Gastrocnemius medialis (tissue), 4 donors: ENCODE results near the gene AK5. TPM values are rescaled to one million over a fixed set of nuclear protein-coding genes. Genes with fewer than 3 reads are reported as not detected.

Experiments used
- ATAC-seq, 2 donors: fragments of 150-250 bp; one replicate each; pipeline ENCODE4 v1.9.1; 2016
- DNase-seq, 2 donors: peaks; one replicate each; pipeline ENCODE4 v3.0.0-alpha.2; 2019
- H3K27ac ChIP-seq, 4 donors: fragments of 200-600 bp; sonication (generic); 1 replicate in 1 of 4; 2 replicates in 3 of 4; pipeline ENCODE4 v1.5.1; 2016 to 2018; ENCODE audit warnings: mild to moderate bottlenecking in 2 of 4, moderate library complexity in 1 of 4
- H3K27me3 ChIP-seq, 3 donors: fragments of 200-600 bp; sonication (generic) in 2 of 3; 1 replicate in 1 of 3; 2 replicates in 2 of 3; pipeline versions ENCODE4 v1.5.1 to v1.6.0; 2016 to 2019; ENCODE audit warnings: mild to moderate bottlenecking in 1 of 3, moderate library complexity in 1 of 3
- H3K36me3 ChIP-seq, 2 donors: fragments of 200-600 bp; sonication (generic) in 1 of 2; one replicate each; pipeline ENCODE4 v1.5.1; 2017 to 2018
- H3K4me1 ChIP-seq, 2 donors: fragments of 200-600 bp; sonication (generic) in 1 of 2; one replicate each; pipeline ENCODE4 v1.5.1; 2016 to 2017; ENCODE audit warnings: mild to moderate bottlenecking in 2 of 2
- H3K4me3 ChIP-seq, 4 donors: fragments of 200-600 bp; sonication (generic) in 3 of 4; 1 replicate in 1 of 4; 2 replicates in 3 of 4; pipeline ENCODE4 v1.5.1; 2016 to 2019; ENCODE audit warnings: mild to moderate bottlenecking in 2 of 4
- H3K9me3 ChIP-seq, 3 donors: fragments of 200-600 bp; sonication (generic) in 2 of 3; 1 replicate in 1 of 3; 2 replicates in 2 of 3; pipeline ENCODE4 v1.5.1; 2016 to 2019
- POLR2A ChIP-seq, 2 donors: fragments of 450-650 bp; IDR thresholded peaks; one replicate each; pipeline ENCODE4 v1.6.1; 2017; ENCODE audit warnings: antibody characterized with exemption in 2 of 2, mild to moderate bottlenecking in 2 of 2, moderate library complexity in 2 of 2
- in situ Hi-C, 4 donors: fragments of 200-750 bp; cut with MboI; loops; one replicate each; pipeline versions ENCODE4 v1.15.0 to v1.8.0; 2017; ENCODE audit warnings: low sequenced_read_pairs in 4 of 4
- intact Hi-C: fragments of 100-400 bp; cut with DNase I; formaldehyde crosslinking; loops from one replicate; pipeline ENCODE4 v1.15.1; 2023; ENCODE audit warnings: low total_unique reads
- total RNA-seq, 4 donors: library from RNA; depleted of rRNA; stranded (reverse); fragments of >200 nt; gene quantifications; one replicate each; pipeline versions ENCODE4 v1.1.0 to v1.2.3, GENCODE V29; 2016
- TF ChIP-seq, protein P1 (sequence below), 5 experiments: fragments of 450-650 bp in 3 of 5; fragments of 200-600 bp in 2 of 5; sonication (generic) in 2 of 5; IDR thresholded peaks in 4 of 5; conservative IDR thresholded peaks in 1 of 5; 1 replicate in 4 of 5; 2 replicates in 1 of 5; pipeline ENCODE4 v1.5.1; 2016 to 2019; ENCODE audit warnings: antibody characterized with exemption in 5 of 5, mild to moderate bottlenecking in 3 of 5, moderate library complexity in 3 of 5

The AK5 gene
- total RNA-seq, 4 donors from 2014 or later, result 0.07 to 1.8 TPM; not detected in 2

DNA sequence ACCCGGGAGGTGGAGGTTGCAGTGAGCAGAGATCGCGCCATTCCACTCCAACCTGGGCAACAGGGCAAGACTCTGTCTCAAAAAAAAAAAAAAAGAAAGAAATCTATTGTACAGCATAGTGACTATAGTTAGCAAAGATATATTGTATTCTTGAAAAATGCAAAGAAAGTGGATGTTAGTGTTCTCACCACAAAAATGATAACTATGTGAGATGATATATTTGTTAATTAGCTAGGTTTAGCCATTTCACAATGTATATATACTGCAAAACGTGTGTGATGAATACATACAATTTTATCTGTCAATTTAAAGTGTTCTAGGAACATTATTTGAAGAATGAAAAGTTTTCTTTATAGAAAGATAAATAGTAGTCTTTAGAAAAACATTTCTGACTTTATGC, 179.9 kb downstream of the AK5 start:
- Histone ChIP-seq H3K27ac (no peak overlapping the region), H3K4me1 (no peaks in the 10 kb centered on the region), H3K36me3 (no peaks in the 10 kb centered on the region), H3K9me3 (no peaks in the 10 kb centered on the region), H3K27me3 (no peaks in the 10 kb centered on the region), H3K4me3 (no peak overlapping the region)
- intact Hi-C loops (no loop called here), in situ Hi-C loops (no loop called here)
- ATAC-seq (no peak), DNase-seq (no peak)
- TF ChIP-seq, protein P1, sequence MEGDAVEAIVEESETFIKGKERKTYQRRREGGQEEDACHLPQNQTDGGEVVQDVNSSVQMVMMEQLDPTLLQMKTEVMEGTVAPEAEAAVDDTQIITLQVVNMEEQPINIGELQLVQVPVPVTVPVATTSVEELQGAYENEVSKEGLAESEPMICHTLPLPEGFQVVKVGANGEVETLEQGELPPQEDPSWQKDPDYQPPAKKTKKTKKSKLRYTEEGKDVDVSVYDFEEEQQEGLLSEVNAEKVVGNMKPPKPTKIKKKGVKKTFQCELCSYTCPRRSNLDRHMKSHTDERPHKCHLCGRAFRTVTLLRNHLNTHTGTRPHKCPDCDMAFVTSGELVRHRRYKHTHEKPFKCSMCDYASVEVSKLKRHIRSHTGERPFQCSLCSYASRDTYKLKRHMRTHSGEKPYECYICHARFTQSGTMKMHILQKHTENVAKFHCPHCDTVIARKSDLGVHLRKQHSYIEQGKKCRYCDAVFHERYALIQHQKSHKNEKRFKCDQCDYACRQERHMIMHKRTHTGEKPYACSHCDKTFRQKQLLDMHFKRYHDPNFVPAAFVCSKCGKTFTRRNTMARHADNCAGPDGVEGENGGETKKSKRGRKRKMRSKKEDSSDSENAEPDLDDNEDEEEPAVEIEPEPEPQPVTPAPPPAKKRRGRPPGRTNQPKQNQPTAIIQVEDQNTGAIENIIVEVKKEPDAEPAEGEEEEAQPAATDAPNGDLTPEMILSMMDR (IDR thresholded peaks at IDR 0.05 in 4 of 5, conservative IDR thresholded peaks at IDR 0.05 in 1 of 5), result no peak
- no peak for TF ChIP-seq POLR2A (IDR thresholded peaks at IDR 0.05)

DNA sequence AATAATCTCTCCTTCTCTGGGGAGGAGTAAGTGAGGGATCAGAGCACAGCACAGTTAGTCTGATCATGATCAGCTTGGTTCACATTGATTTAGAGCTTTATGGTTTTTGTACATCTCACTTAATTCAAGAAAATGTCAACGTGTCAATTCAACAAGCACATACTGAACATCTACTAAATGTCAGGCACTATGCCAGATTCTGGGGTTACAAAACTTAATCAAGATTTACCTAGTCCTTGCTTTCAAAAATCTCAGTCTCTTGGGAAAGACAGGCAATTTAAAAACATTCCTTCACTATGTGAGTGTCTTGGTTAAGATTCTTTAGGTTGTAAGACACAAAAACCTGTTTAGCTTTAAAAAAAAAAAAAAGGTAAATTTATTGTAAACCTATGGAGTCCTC, 181.4 kb downstream of the AK5 start:
- no peak for ATAC-seq
- DNase-seq, result no peak
- intact Hi-C loops, result no loop called here
- H3K36me3 ChIP-seq, result no peaks in the 10 kb centered on the region
- H3K4me3 ChIP-seq, result no peak overlapping the region
- H3K4me1 ChIP-seq, result no peaks in the 10 kb centered on the region
- no peak overlapping the region for H3K27ac ChIP-seq
- no peaks in the 10 kb centered on the region for H3K9me3 ChIP-seq
- H3K27me3 ChIP-seq, result no peaks in the 10 kb centered on the region
- TF ChIP-seq POLR2A (IDR thresholded peaks at IDR 0.05), result no peak
- TF ChIP-seq, protein P1 (IDR thresholded peaks at IDR 0.05 in 4 of 5, conservative IDR thresholded peaks at IDR 0.05 in 1 of 5), result no peak
- in situ Hi-C loops, result no loop called here

DNA sequence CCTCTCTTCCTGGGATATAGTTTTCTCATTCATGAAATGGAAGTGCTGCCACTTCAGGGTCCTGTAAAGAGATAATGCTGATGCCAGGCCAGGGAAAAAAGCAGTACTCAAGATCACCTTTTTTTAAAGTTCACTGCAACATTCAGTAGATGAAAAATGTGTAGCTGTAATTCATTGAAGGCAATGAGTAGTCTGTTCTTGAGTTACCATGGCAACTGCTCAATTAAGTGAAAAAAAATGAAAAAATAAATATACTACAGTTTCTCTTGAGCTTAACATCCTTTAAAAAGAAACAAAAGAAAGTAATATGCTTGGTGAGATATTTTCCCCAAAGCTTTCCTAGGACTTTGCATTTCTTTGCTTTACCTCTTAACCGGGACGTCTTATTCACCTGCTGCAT, 183.3 kb downstream of the AK5 start:
- intact Hi-C loops, result no loop called here
- TF ChIP-seq POLR2A (IDR thresholded peaks at IDR 0.05), result no peak
- TF ChIP-seq, protein P1 (IDR thresholded peaks at IDR 0.05 in 4 of 5, conservative IDR thresholded peaks at IDR 0.05 in 1 of 5), result no peak
- no peaks in the 10 kb centered on the region for H3K36me3 ChIP-seq

DNA sequence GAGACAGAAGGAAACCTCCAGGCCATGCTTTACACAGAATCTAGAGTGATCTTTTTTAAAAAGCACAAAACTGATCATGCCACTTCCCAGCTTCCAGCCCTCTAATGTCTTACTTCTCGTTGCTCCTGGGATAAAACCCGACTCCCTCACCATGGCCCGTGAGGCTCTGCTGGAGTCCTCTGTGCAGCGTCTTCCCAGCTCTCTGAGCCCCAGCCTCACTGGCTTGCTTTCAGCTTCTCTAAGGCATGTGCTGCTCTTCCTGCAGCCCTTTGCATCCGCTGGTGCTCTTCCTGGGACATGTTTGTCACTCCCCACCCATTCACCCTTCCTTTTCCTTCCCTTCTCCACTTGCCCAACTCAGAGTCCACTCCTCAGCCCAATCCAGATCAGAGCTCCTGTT, 184.1 kb downstream of the AK5 start:
- ATAC-seq (no peak), DNase-seq (no peak)
- H3K9me3 ChIP-seq, result no peaks in the 10 kb centered on the region
- no peak overlapping the region for H3K27ac ChIP-seq
- no peaks in the 10 kb centered on the region for H3K27me3 ChIP-seq
- H3K4me3 ChIP-seq, result no peak overlapping the region
- intact Hi-C loops (no loop called here), in situ Hi-C loops (no loop called here)
- no peak for TF ChIP-seq POLR2A (IDR thresholded peaks at IDR 0.05)
- TF ChIP-seq, protein P1 (IDR thresholded peaks at IDR 0.05 in 4 of 5, conservative IDR thresholded peaks at IDR 0.05 in 1 of 5), result no peak
- no peaks in the 10 kb centered on the region for H3K36me3 ChIP-seq
- no peaks in the 10 kb centered on the region for H3K4me1 ChIP-seq

More for the DNA sequence above, 183.3 kb downstream of the AK5 start:
- no peaks in the 10 kb centered on the region for H3K9me3 ChIP-seq
- ATAC-seq, result no peak
- H3K27ac ChIP-seq, result no peak overlapping the region
- in situ Hi-C loops, result no loop called here
- no peaks in the 10 kb centered on the region for H3K4me1 ChIP-seq
- no peak overlapping the region for H3K4me3 ChIP-seq
- no peaks in the 10 kb centered on the region for H3K27me3 ChIP-seq
- no peak for DNase-seq

DNA sequence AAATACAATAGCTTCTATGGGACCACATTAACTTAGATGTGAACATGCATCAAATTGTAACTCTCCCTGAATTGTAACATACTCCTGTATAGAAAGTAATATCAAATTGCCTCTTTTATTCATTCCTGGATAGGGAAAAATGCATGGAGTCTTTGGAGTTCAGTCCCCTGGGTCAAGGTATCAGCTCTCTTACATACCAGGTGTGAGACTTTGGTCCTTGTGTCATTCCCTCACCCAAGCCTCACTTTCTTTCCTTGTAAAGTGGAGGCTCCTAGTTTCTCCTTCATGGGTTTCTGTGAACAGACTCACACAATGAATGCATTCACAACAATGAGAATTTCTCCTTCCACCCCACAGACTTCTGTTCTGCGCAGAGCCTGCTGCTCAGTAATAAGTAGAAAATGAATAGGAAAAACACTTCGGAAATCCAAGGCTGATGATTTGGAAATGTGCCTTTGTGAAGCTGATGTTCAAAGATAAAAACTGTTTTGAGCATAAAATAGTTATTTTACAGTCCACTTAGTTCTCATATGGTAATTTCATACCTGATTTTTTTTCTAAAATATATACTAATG, 185.3 kb downstream of the AK5 start:
- in situ Hi-C loops (no loop called here), intact Hi-C loops (no loop called here)
- no peak overlapping the region for H3K27ac ChIP-seq
- no peaks in the 10 kb centered on the region for H3K4me1 ChIP-seq
- H3K9me3 ChIP-seq, result no peaks in the 10 kb centered on the region
- TF ChIP-seq, protein P1 (IDR thresholded peaks at IDR 0.05 in 4 of 5, conservative IDR thresholded peaks at IDR 0.05 in 1 of 5), result no peak
- TF ChIP-seq POLR2A (IDR thresholded peaks at IDR 0.05), result no peak
- H3K4me3 ChIP-seq, result no peak overlapping the region
- H3K27me3 ChIP-seq, result no peaks in the 10 kb centered on the region
- no peak for ATAC-seq
- H3K36me3 ChIP-seq, result no peaks in the 10 kb centered on the region
- DNase-seq, result no peak
